Activated CD8-positive, alpha-beta memory T cell treated with anti-CD3 and anti-CD28 coated beads for 36 hours (primary cell): ENCODE results near the gene TOR4A. TPM values are rescaled to one million over a fixed set of nuclear protein-coding genes. Genes with fewer than 3 reads are reported as not detected.
"Not testable (repeated sequence)": the region's sequence is repeated elsewhere in the genome, so short reads cannot be mapped to it uniquely, and the experiment has no call there.

Source experiments
- CTCF ChIA-PET: fragments of 350-600 bp; sonication (Branson Sonifier 250); formaldehyde crosslinking; loops from one replicate; lab custom pipeline; 2021; ENCODE audit warnings: antibody characterized with exemption; lab: Charles Lee
- POLR2A ChIA-PET: fragments of 350-600 bp; sonication (Branson Sonifier 250); formaldehyde crosslinking; loops from one replicate; lab custom pipeline; 2021; ENCODE audit warnings: antibody characterized with exemption; lab: Charles Lee
- total RNA-seq, 2 experiments: library from RNA; stranded (reverse); gene quantifications; one replicate each; pipeline ENCODE4 v1.2.3, GENCODE V29; 2021

Gene TOR4A
- total RNA-seq, 2 experiments from 2014 or later, result 4.8 TPM

- CTCF ChIA-PET, POLR2A ChIA-PET: not testable (repeated sequence)
These were observed 15.2 kb upstream of the TOR4A start for GRCh38 chr9:137262173-137262908.

DNA sequence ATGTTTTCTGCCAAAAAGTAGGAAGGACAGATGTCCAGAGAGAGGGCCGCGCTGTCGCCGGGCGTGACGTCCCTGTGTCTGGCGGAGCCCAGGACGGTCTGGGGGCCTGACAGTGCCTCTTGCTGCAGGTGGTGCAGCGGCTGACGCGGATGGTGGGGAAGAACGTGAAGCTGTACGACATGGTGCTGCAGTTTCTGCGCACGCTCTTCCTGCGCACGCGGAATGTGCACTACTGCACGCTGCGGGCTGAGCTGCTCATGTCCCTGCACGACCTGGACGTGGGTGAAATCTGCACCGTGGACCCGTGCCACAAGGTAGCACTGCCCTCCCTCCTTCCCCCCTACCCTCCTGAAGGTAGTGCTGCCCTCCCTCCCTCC lies 14.6 kb upstream of the TOR4A start:
- CTCF ChIA-PET, result no interaction called here
- POLR2A ChIA-PET, result no interaction called here

GRCh38 chr9:137263506-137263905 lies 14.0 kb upstream of the TOR4A start:
- ChIA-PET POLR2A (no interaction called here), CTCF (interaction anchor here (3.1 kb wide), 1 partner anchor 27 kb away, joined by 9 read pairs; no protein-coding TSS in a partner anchor)

DNA sequence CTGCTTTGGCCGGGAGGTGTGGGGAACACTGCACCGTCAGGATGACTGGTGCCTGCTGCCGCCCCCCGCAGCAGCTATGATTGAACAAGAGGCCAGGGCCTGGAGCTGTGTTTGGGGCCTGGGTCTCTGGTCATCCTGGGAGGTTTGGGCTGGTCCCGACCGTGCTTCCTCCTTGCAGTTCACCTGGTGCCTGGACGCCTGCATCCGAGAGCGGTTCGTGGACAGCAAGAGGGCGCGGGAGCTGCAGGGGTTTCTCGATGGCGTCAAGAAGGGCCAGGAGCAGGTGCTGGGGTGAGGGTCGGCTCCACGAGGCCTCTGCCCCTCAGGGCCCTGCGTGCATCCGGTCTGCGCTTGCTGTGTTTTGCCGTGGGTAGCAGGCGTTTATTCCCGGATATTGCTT lies 13.5 kb upstream of the TOR4A start:
- ChIA-PET POLR2A (interaction anchor here (0.9 kb wide), 1 partner anchor 134 kb away, joined by 3 read pairs; no protein-coding TSS in a partner anchor), CTCF (interaction anchor here (0.7 to 3.1 kb wide), 2 partner anchors 22 to 28 kb away, joined by 3 to 9 read pairs; no protein-coding TSS in a partner anchor)

GRCh38 chr9:137265496-137266161 lies 11.9 kb upstream of the TOR4A start:
- ChIA-PET CTCF (interaction anchor here (3.1 kb wide), 1 partner anchor 29 kb away, joined by 9 read pairs; no protein-coding TSS in a partner anchor), POLR2A (interaction anchor here (0.6 kb wide), 1 partner anchor 179 kb away, joined by 4 read pairs; no protein-coding TSS in a partner anchor)

DNA sequence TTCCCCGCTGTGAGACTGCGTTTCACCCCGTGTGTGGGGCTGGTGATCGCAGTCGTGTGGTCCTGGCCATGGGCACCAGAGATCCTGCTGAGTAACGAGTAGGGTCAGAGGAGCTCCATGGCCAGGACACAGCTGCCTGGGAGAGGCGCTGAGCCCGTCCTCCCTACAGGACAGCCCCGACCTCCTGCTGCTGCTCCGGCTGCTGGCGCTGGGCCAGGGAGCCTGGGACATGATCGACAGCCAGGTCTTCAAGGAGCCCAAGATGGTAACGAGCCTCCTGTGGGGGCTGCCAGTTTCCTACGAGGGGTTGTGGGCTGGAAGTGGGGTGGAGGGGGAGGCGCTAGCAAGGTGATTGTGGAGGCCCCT lies 11.4 kb upstream of the TOR4A start:
- ChIA-PET POLR2A (no interaction called here), CTCF (interaction anchor here (3.1 kb wide), 1 partner anchor 30 kb away, joined by 9 read pairs; no protein-coding TSS in a partner anchor)

GRCh38 chr9:137266585-137267453 lies 10.7 kb upstream of the TOR4A start:
- ChIA-PET POLR2A (no interaction called here), CTCF (no interaction called here)

GRCh38 chr9:137267933-137268355 lies 9.6 kb upstream of the TOR4A start:
- ChIA-PET CTCF (no interaction called here), POLR2A (no interaction called here)

DNA sequence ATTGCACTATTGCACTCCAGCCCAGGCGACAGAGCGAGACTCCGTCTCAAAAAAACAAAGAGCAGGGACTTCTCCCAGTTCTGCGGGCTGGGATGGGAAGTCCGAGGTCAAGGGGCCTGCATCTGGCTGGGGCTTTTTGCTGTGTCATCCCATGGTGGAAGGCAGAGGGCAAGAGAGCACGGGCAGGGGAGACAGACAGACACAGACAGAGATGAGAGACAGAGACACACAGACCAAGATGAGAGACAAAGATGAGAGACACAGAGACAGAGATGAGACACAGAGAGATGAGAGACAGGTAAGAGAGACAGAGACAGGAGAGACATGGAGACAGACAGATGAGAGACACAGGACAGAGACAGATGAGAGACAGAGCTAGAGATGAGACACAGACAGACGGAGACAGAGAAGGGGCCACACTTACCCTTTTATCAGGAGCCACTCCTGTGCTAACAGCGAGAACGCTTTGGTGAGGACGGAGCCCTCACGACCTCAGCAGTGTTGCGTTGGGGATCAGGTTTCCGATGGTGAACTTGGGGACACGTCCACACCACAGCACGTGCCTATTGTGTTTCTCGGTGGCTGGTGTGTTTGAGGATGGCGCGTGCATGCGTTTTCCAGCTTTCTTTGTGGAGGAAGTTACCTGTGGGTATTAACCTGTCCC lies 8.9 kb upstream of the TOR4A start:
- ChIA-PET CTCF (interaction anchor here (1.4 kb wide), 1 partner anchor 41 kb away, joined by 3 read pairs; the partner anchor contains the start of gene RNF224), POLR2A (no interaction called here)

DNA sequence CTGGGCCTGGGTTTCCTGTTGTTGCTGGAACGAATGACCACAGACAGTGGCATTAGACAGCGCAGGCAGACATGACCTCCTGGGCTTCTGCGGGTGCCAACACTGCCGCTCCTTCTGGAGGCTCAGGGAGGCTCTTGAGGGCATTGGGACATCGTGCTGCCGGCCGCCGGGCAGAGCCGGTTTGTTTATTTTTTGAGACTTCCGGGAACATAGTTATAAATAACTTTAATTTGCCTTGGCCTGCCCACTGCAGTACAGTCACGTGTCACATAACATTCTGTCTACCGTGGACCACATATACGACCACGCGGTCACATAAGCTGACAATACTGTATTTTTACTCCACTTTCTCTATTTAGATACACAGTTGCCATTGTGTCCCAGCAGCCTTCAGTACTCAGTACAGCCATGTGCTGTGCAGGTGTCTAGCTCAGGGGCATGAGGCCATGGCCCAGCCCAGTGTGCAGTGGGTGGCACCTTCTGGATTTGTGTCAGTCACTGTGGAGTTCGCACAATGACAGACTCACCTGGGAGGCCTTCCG lies 8.2 kb upstream of the TOR4A start:
- POLR2A ChIA-PET, result no interaction called here
- CTCF ChIA-PET, result interaction anchor here (1.4 kb wide), 1 partner anchor 42 kb away, joined by 3 read pairs; the partner anchor contains the start of gene RNF224

DNA sequence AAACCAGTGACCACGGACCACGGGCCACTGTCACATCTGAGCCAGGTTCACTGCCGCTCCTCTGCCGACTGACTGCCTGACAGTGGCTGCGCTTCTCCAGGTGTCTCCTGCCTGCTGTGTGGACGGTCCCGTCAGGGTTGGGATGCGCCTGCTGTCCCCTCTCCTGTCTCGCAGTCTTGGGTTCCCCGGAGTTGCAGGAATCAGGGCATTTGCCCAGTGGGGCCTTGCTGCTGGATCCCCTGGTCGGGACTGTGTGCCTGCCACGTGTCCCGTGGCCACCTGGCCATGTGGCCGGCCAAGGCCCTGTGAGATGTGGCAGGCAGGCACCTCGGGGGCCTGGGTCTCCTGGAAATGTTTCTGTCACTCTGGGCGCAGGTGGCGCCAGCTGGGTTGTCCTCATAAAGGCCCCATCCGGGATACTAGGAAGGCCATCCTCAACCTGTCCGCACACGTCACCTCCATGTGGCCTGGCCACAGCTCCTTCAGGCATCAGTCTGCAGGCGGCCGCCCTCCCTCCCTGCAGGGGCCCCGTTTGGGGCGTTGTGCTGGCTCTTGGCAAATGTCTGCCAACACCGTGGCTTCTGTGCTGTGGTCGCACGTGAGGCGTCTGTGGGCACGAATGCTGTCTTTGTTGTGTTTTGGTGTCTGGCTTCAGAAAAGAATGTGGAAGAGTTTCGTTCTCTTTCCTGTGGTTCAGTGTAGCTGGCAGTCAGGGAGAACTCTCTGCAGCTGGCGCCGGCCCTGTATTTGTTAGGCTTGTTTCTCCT lies 6.4 kb upstream of the TOR4A start:
- ChIA-PET POLR2A (no interaction called here), CTCF (no interaction called here)

- CTCF ChIA-PET, result no interaction called here
- POLR2A ChIA-PET, result no interaction called here
These were observed 5.8 kb upstream of the TOR4A start for GRCh38 chr9:137271696-137272076.

DNA sequence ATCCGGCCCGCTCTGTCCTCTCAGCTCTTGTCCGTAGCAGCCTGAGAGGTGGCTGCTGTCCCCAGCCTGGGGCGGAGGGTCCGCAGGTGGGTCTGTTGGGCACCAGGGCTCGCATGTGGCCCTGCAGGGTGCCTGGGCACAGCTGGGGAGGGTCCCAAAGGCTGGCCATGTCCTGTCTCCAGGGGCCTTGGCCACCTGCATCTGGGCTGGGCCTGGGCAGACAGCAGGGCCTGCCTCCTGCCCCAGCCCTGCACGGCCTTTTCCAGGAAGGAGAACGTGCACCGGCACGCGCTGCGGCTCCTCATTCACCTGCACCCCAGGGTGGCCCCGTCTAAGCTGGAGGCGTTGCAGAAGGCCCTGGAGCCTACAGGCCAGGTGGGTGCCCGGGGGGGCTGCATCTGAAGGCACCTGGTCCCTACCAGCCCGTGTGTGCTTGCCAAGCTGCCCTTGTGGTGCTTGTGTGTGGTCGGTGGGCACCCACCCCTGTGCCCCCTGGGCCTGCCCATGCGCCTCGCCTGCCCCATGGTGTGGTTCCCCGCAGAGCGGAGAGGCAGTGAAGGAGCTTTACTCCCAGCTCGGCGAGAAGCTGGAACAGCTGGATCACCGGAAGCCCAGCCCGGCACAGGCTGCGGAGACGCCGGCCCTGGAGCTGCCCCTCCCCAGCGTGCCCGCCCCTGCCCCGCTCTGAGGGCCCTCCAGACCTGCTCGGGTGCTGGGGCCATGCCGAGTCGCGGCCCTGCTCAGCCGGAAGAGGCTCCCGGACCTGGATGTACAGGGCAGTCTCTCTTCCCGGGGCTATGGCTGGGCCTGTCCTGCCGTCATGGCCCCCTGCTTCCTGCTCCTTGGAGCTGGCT lies 5.1 kb upstream of the TOR4A start:
- ChIA-PET POLR2A (no interaction called here), CTCF (no interaction called here)

DNA sequence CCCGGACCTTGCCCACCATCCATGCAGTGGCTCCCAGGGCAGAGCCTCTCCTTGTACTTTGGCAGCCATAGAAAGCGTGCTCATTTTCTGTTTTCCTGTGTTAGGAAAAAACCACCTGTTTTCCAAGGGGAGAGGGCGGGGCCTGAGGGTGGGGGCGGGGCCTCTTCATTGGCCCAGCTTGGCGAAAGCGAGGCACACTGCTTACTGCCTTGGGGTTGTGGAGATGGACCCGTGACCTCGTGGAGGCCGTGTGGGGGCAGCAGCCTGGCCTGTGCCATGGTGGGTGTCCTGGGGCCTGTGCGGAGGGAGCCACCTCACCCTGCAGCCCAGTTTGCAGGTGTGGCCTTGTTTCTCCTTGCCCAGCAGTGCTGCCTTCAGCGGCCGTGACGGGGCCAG lies 4.4 kb upstream of the TOR4A start:
- CTCF ChIA-PET, result no interaction called here
- POLR2A ChIA-PET, result no interaction called here

DNA sequence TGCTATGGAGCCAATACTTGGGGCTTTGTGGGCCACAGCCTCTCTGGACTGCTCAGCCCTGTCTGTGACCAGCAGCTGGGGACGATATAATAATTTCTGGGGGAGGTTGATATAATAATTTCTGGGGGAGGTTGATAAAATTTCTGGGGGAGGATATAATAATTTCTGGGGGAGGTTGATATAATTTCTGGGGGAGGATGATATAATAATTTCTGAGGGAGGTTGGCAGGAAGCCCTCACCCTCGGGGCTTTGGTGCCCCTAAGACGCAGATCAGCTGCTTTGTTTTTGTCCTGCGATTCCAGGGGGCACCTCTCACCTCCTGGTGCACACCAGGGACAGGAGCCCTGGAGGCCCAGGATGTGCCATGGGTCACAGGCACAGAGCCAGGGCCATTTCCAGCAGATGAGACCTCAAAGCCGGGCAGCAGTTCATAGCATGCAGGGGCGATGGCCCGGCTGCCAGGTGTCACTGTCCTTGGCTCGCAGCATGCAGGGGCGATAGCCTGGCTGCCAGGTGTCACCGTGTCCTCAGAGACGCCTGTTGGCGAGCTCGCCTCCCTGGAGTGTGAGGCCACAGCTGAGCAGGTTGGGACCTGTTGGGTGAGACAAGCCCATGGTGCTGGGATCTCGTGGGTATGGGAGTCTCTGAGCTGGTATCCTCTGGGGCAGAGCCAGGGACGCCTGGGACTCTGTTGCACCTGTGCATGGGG lies 3.8 kb upstream of the TOR4A start:
- POLR2A ChIA-PET, result no interaction called here
- CTCF ChIA-PET, result no interaction called here

- ChIA-PET POLR2A (no interaction called here), CTCF (no interaction called here)
These were observed 2.3 kb upstream of the TOR4A start for GRCh38 chr9:137275203-137275587.
